A549 (cell line): ENCODE results near the gene GRIP2. TPM values are rescaled to one million over a fixed set of nuclear protein-coding genes. Genes with fewer than 3 reads are reported as not detected.

Experiments used
- ATAC-seq, 2 experiments: fragments of 200-7000 bp in 1 of 2; fragments of >200 bp in 1 of 2; cut with Nextera tagmentation in 1 of 2; cut with Tn5 transposase in 1 of 2; 3 replicates each; pipeline versions ENCODE4 v1.8.0 to v1.9.1; 2018 to 2020; ENCODE audit warnings: mild to moderate bottlenecking in 1 of 2, moderate library complexity in 1 of 2
- CTCF ChIA-PET: fragments of 300-600 bp; sonication (Branson Sonifier 250); formaldehyde crosslinking; extraction: SDS; loops from one replicate; lab custom pipeline; 2021; ENCODE audit warnings: antibody characterized with exemption, inconsistent platforms; lab: Yijun Ruan, JAX
- POLR2A ChIA-PET: fragments of 350-600 bp; formaldehyde crosslinking; extraction: SDS; loops from one replicate; lab custom pipeline; 2021; ENCODE audit warnings: antibody characterized with exemption, inconsistent platforms; lab: Yijun Ruan, JAX
- DNase-seq, 2 experiments: peaks; one replicate each; pipeline versions ENCODE4 v3.0.0 to v3.0.0-alpha.2; 2011 to 2016; ENCODE audit warnings: low read depth in 1 of 2, low spot score in 1 of 2
- FAIRE-seq: peaks from 2 replicates; lab custom pipeline; 2011; peaks lifted over from hg19 to GRCh38; lab: Jason Lieb, UNC
- H3K27ac ChIP-seq, 2 experiments: fragments of >200 bp; sonication (Bioruptor Twin); formaldehyde crosslinking; 3 replicates each; pipeline ENCODE4 v1.5.1; 2016 to 2017
- H3K4me1 ChIP-seq: fragments of >200 bp; sonication (Bioruptor Twin); formaldehyde crosslinking; 3 replicates; pipeline ENCODE4 v1.6.1; 2016
- H3K4me2 ChIP-seq: fragments of >200 bp; sonication (Bioruptor Twin); formaldehyde crosslinking; 3 replicates; pipeline ENCODE4 v1.6.1; 2016
- H3K4me3 ChIP-seq: fragments of >200 bp; sonication (Bioruptor Twin); formaldehyde crosslinking; 3 replicates; pipeline ENCODE4 v1.5.1; 2016
- H3K9me3 ChIP-seq: fragments of >200 bp; sonication (Bioruptor Twin); formaldehyde crosslinking; 3 replicates; pipeline ENCODE4 v1.6.1; 2016
- BHLHE40 ChIP-seq: IDR thresholded peaks from 2 replicates; pipeline ENCODE4 v1.6.1; 2012; ENCODE audit warnings: low read depth, low read length, inconsistent platforms
- CHD2 ChIP-seq: fragments of 150-350 bp; IDR thresholded peaks from 2 replicates; pipeline ENCODE4 v1.6.1; 2014; ENCODE audit warnings: low read length; ENCODE audit not compliant: partially characterized antibody
- EHF ChIP-seq: fragments of 250-450 bp; sonication (Bioruptor Pico); IDR thresholded peaks from 2 replicates; pipeline ENCODE4 v1.5.0; 2020; ENCODE audit warnings: mild to moderate bottlenecking
- ESRRA ChIP-seq: fragments of 150-350 bp; IDR thresholded peaks from 2 replicates; pipeline ENCODE4 v1.6.1; 2014; ENCODE audit warnings: mild to moderate bottlenecking, low read length, borderline replicate concordance
- FOSB ChIP-seq: fragments of 250-450 bp; sonication (Bioruptor Pico); IDR thresholded peaks from 2 replicates; pipeline ENCODE4 v1.5.0; 2020; ENCODE audit warnings: mild to moderate bottlenecking, moderate library complexity
- FOXS1 ChIP-seq: fragments of 250-450 bp; sonication (Bioruptor Pico); IDR thresholded peaks from 2 replicates; pipeline ENCODE4 v1.5.0; 2020; ENCODE audit warnings: mild to moderate bottlenecking, moderate library complexity
- HDAC2 ChIP-seq: fragments of 200-600 bp; sonication (generic); IDR thresholded peaks from 2 replicates; pipeline ENCODE4 v1.6.1; 2016
- HES2 ChIP-seq: fragments of >200 bp; sonication (Bioruptor Twin); formaldehyde crosslinking; IDR thresholded peaks from 2 replicates; pipeline ENCODE4 v1.6.1; 2016
- HOXA7 ChIP-seq: fragments of 250-450 bp; sonication (Bioruptor Pico); IDR thresholded peaks from 2 replicates; pipeline ENCODE4 v1.5.0; 2020; ENCODE audit warnings: mild to moderate bottlenecking, moderate library complexity
- HOXB13 ChIP-seq: fragments of 250-450 bp; sonication (Bioruptor Pico); IDR thresholded peaks from 2 replicates; pipeline ENCODE4 v1.5.0; 2020; ENCODE audit warnings: low read depth, mild to moderate bottlenecking, moderate library complexity
- HOXB5 ChIP-seq: fragments of 250-450 bp; sonication (Bioruptor Pico); IDR thresholded peaks from 2 replicates; pipeline ENCODE4 v1.5.0; 2020; ENCODE audit warnings: mild to moderate bottlenecking, moderate library complexity
- JUN ChIP-seq, 2 experiments: fragments of >200 bp; sonication (Bioruptor Twin); formaldehyde crosslinking; IDR thresholded peaks; 2 replicates in 1 of 2; 3 replicates in 1 of 2; pipeline ENCODE4 v1.6.1; 2016 to 2017
- KDM5A ChIP-seq: fragments of 200-600 bp; sonication (generic); IDR thresholded peaks from 2 replicates; pipeline ENCODE4 v1.6.1; 2016; ENCODE audit warnings: antibody characterized with exemption, mild to moderate bottlenecking
- MAZ ChIP-seq: fragments of 150-350 bp; IDR thresholded peaks from 2 replicates; pipeline ENCODE4 v1.6.1; 2014; ENCODE audit warnings: antibody characterized with exemption, low read depth, low read length, borderline replicate concordance
- NR3C1 ChIP-seq: fragments of >200 bp; sonication (Bioruptor Twin); formaldehyde crosslinking; IDR thresholded peaks from 3 replicates; pipeline ENCODE4 v1.6.1; 2017
- POLR2AphosphoS2 ChIP-seq: conservative IDR thresholded peaks from 2 replicates; pipeline ENCODE4 v1.6.1; 2012; ENCODE audit warnings: low read length, improper control_type of control experiment, inconsistent platforms
- RARB ChIP-seq: fragments of 250-450 bp; sonication (Bioruptor Pico); IDR thresholded peaks from 2 replicates; pipeline ENCODE4 v1.8.0; 2021; ENCODE audit warnings: mild to moderate bottlenecking, moderate library complexity
- RCOR1 ChIP-seq: fragments of 150-350 bp; IDR thresholded peaks from 2 replicates; pipeline ENCODE4 v1.6.1; 2014; ENCODE audit warnings: antibody characterized with exemption, low read length, low read depth
- RFX5 ChIP-seq: fragments of 450-650 bp; IDR thresholded peaks from 2 replicates; pipeline ENCODE4 v1.7.1; 2014; ENCODE audit warnings: antibody characterized with exemption, mild to moderate bottlenecking, moderate library complexity
- SMC3 ChIP-seq: fragments of >200 bp; sonication (Bioruptor Twin); formaldehyde crosslinking; IDR thresholded peaks from 3 replicates; pipeline ENCODE4 v1.6.1; 2018; ENCODE audit warnings: inconsistent platforms
- SREBF2 ChIP-seq: fragments of 450-650 bp; IDR thresholded peaks from 2 replicates; pipeline ENCODE4 v1.6.1; 2014; ENCODE audit warnings: mild to moderate bottlenecking, moderate library complexity
- TFCP2L1 ChIP-seq: fragments of 250-450 bp; sonication (Bioruptor Pico); IDR thresholded peaks from 2 replicates; pipeline ENCODE4 v1.5.0; 2021; ENCODE audit warnings: mild to moderate bottlenecking
- ZNF302 ChIP-seq: fragments of 250-450 bp; sonication (Bioruptor Pico); IDR thresholded peaks from 2 replicates; pipeline ENCODE4 v1.9.0; 2021; ENCODE audit warnings: inconsistent platforms, mild to moderate bottlenecking, moderate library complexity
- WGBS: methylation state at CpG from one replicate; pipeline ENCODE4 v1.1.6; 2017; ENCODE audit errors: missing lambda C conversion rate; 5-methylcytosine and 5-hydroxymethylcytosine counted together
- polyA plus RNA-seq, 4 experiments: library from polyadenylated mRNA; depleted of rRNA in 3 of 4; stranded (reverse); fragments of >200 nt; fragmentation: RNase III in 1 of 4; extraction: RNeasy Plus Mini Kit Qiagen cat#74134 plus additional on column Dnase treatment in 1 of 4; gene quantifications; 2 replicates in 3 of 4; 3 replicates in 1 of 4; pipeline ENCODE4 v1.2.3, GENCODE V29; 2011 to 2017
- TF ChIP-seq, protein P1 (sequence below): IDR thresholded peaks from 2 replicates; pipeline ENCODE4 v1.6.1; 2012; ENCODE audit warnings: low read depth, borderline replicate concordance
- TF ChIP-seq, protein P2 (sequence below): IDR thresholded peaks from 2 replicates; pipeline ENCODE4 v1.6.1; 2012
- TF ChIP-seq, protein P3 (sequence below): fragments of 250-450 bp; sonication (Bioruptor Pico); IDR thresholded peaks from 2 replicates; pipeline ENCODE4 v1.5.0; 2021; ENCODE audit warnings: mild to moderate bottlenecking, moderate library complexity, borderline replicate concordance
- TF ChIP-seq, protein P4 (sequence below): fragments of 150-350 bp; IDR thresholded peaks from 2 replicates; pipeline ENCODE4 v1.6.1; 2014; ENCODE audit warnings: low read depth, mild to moderate bottlenecking, low read length

GRIP2 gene
- polyA plus RNA-seq, 2 of the 4 experiments (the other 2 are of a cell fraction): 0.56 to 1.6 TPM

- ChIA-PET POLR2A (no interaction called here), CTCF (interaction anchor here (1.2 to 2.4 kb wide), 3 partner anchors 15 to 186 kb away, joined by 4 to 6 read pairs (median 6); no protein-coding TSS in a partner anchor)
- 0 out of 3 replicates have a peak, but pooled peaks cover 4% of the 10 kb centered on the region for H3K9me3 ChIP-seq
- H3K4me2 ChIP-seq: no peak overlapping the region
- WGBS: 93% methylated on average over 1 of the region's 1 CpG
- no peak overlapping the region for H3K27ac ChIP-seq
- no peak overlapping the region for H3K4me3 ChIP-seq
- ATAC-seq (no peak), FAIRE-seq (no peak), DNase-seq (no peak)
- TF ChIP-seq, protein P1, sequence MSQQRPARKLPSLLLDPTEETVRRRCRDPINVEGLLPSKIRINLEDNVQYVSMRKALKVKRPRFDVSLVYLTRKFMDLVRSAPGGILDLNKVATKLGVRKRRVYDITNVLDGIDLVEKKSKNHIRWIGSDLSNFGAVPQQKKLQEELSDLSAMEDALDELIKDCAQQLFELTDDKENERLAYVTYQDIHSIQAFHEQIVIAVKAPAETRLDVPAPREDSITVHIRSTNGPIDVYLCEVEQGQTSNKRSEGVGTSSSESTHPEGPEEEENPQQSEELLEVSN: no peak
- no peak for TF ChIP-seq BHLHE40
- TF ChIP-seq FOXS1 (CRISPR knock-in tag): no peak
- TF ChIP-seq TFCP2L1 (CRISPR knock-in tag): no peak
- no peak for TF ChIP-seq HES2
- no peak for TF ChIP-seq MAZ
- H3K4me1 ChIP-seq: peaks cover 19% of the 10 kb centered on the region
Measured at GRCh38 chr3:14446988-14447570, 93.1 kb downstream of the GRIP2 start.

DNA sequence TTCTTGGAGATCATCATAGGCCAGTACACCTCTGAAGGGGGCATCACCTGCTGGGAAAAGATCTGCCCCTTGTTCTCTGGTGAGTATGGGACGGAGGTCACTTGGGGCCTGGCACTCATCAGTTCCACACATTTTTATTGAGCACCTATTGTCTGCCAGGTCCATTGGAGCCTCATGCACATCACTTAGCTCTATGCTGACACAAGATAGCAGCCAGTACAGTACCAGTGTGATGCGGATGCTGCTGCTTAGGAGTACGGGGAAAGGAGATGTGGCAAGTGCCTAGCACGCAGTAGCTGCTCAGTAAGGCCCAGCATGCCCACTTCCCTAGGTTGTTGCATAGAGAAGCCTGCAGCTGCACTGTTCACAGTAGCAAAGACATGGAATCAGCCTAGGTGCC is 94.4 kb downstream of the GRIP2 start:
- FAIRE-seq (no peak), ATAC-seq (no peak), DNase-seq (no peak)
- Histone ChIP-seq H3K4me1 (peaks cover 19% of the 10 kb centered on the region), H3K9me3 (no peaks in the 10 kb centered on the region), H3K4me3 (no peak overlapping the region), H3K27ac (no peak overlapping the region), H3K4me2 (no peak overlapping the region)
- CTCF ChIA-PET: interaction anchor here (1.0 to 1.2 kb wide), 3 partner anchors 23 to 185 kb away, joined by 4 to 6 read pairs (median 4); no protein-coding TSS in a partner anchor
- POLR2A ChIA-PET: no interaction called here
- WGBS: 94% methylated on average over 4 of the region's 4 CpGs
- TF ChIP-seq, protein P2, sequence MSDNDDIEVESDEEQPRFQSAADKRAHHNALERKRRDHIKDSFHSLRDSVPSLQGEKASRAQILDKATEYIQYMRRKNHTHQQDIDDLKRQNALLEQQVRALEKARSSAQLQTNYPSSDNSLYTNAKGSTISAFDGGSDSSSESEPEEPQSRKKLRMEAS: no peak
- TF ChIP-seq RFX5: no peak
- no peak for TF ChIP-seq CHD2
- no peak for TF ChIP-seq POLR2AphosphoS2
- TF ChIP-seq ZNF302 (CRISPR knock-in tag): no peak
- TF ChIP-seq HDAC2: no peak
- no peak for TF ChIP-seq SREBF2
- no peak for TF ChIP-seq FOXS1 (CRISPR knock-in tag)
- TF ChIP-seq HES2: no peak
- no peak for TF ChIP-seq RARB (CRISPR knock-in tag)
- TF ChIP-seq JUN (IDR thresholded peaks at IDR 0.05): no peak
- TF ChIP-seq HOXB13: no peak
- TF ChIP-seq SMC3: no peak
- TF ChIP-seq, all 56 proteins: peak for 0

DNA sequence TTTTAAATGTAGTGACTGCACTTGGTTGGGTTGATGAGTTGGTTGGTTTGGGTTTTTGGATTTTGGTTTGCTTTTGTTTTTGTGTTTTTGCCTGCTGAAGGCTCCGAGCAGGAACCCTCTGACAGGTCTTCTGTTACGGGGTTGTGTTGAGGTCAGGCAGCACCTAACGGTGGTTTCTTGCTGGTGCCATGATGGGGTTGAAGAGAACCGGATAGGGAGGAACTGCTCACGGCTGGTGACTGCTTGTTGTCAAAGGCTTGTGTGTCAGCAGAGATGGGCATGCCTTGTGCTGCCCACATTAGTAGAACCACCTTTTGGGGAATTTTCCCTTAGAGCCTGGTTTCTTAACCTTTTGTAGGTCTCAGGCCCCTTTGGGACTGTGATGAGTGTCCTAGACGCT is 95.8 kb downstream of the GRIP2 start:
- no peak overlapping the region; a peak in 1 of 6 replicates for H3K27ac ChIP-seq
- ATAC-seq (no peak), DNase-seq (no peak), FAIRE-seq (no peak)
- TF ChIP-seq RFX5: no peak
- TF ChIP-seq BHLHE40: no peak
- TF ChIP-seq, protein P3, sequence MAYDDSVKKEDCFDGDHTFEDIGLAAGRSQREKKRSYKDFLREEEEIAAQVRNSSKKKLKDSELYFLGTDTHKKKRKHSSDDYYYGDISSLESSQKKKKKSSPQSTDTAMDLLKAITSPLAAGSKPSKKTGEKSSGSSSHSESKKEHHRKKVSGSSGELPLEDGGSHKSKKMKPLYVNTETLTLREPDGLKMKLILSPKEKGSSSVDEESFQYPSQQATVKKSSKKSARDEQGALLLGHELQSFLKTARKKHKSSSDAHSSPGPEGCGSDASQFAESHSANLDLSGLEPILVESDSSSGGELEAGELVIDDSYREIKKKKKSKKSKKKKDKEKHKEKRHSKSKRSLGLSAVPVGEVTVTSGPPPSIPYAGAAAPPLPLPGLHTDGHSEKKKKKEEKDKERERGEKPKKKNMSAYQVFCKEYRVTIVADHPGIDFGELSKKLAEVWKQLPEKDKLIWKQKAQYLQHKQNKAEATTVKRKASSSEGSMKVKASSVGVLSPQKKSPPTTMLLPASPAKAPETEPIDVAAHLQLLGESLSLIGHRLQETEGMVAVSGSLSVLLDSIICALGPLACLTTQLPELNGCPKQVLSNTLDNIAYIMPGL (CRISPR knock-in tag): no peak
- TF ChIP-seq KDM5A: no peak
- TF ChIP-seq FOSB (CRISPR knock-in tag): no peak
- TF ChIP-seq POLR2AphosphoS2: no peak
- TF ChIP-seq HOXB5 (CRISPR knock-in tag): no peak
- TF ChIP-seq HOXA7 (CRISPR knock-in tag): no peak
- TF ChIP-seq RARB (CRISPR knock-in tag): no peak
- TF ChIP-seq EHF (CRISPR knock-in tag): no peak
- TF ChIP-seq JUN (IDR thresholded peaks at IDR 0.05): no peak
- no peak for TF ChIP-seq HOXB13
- TF ChIP-seq, protein P4, sequence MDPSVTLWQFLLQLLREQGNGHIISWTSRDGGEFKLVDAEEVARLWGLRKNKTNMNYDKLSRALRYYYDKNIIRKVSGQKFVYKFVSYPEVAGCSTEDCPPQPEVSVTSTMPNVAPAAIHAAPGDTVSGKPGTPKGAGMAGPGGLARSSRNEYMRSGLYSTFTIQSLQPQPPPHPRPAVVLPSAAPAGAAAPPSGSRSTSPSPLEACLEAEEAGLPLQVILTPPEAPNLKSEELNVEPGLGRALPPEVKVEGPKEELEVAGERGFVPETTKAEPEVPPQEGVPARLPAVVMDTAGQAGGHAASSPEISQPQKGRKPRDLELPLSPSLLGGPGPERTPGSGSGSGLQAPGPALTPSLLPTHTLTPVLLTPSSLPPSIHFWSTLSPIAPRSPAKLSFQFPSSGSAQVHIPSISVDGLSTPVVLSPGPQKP: no peak
- TF ChIP-seq NR3C1: no peak
- TF ChIP-seq, protein P2: no peak
- TF ChIP-seq ESRRA: no peak
- TF ChIP-seq RCOR1: no peak
- no peak overlapping the region for H3K4me2 ChIP-seq
- ChIA-PET POLR2A (no interaction called here), CTCF (interaction anchor here (1.2 kb wide), 1 partner anchor 183 kb away, joined by 6 read pairs; no protein-coding TSS in a partner anchor)
- H3K9me3 ChIP-seq: no peaks in the 10 kb centered on the region
- H3K4me1 ChIP-seq: peaks cover 31% of the 10 kb centered on the region
- H3K4me3 ChIP-seq: no peak overlapping the region
- WGBS: 96% methylated on average over 6 of the region's 6 CpGs
